Vagina (tissue), 2 donors: ENCODE results near the gene SLC43A1. TPM values are rescaled to one million over a fixed set of nuclear protein-coding genes. Genes with fewer than 3 reads are reported as not detected.
A peak's percentile ranks its signal among the peaks of the same experiment; 100 is the strongest.

ENCODE experiments used
- DNase-seq, 2 donors: peaks; one replicate each; pipeline ENCODE4 v3.0.0-alpha.2; 2017; ENCODE audit errors: extremely low spot score in 2 of 2
- H3K27ac ChIP-seq: fragments of 200-600 bp; sonication (generic); one replicate; pipeline ENCODE4 v1.5.1; 2019
- H3K27me3 ChIP-seq: fragments of 200-600 bp; sonication (generic); one replicate; pipeline ENCODE4 v1.5.1; 2019
- H3K36me3 ChIP-seq, 2 donors: fragments of 200-600 bp; sonication (generic); one replicate each; pipeline ENCODE4 v1.5.1; 2017 to 2019
- H3K4me1 ChIP-seq: fragments of 200-600 bp; sonication (generic); one replicate; pipeline ENCODE4 v1.5.1; 2019
- H3K4me3 ChIP-seq, 2 donors: fragments of 200-600 bp; sonication (generic); 1 replicate in 1 of 2; 2 replicates in 1 of 2; pipeline ENCODE4 v1.5.1; 2016 to 2019
- H3K9me3 ChIP-seq: fragments of 200-600 bp; sonication (generic); one replicate; pipeline ENCODE4 v1.5.1; 2019
- POLR2A ChIP-seq, 2 donors: fragments of 450-650 bp; IDR thresholded peaks; one replicate each; pipeline ENCODE4 v1.6.1; 2017; ENCODE audit warnings: antibody characterized with exemption in 2 of 2, mild to moderate bottlenecking in 2 of 2, moderate library complexity in 2 of 2
- POLR2AphosphoS5 ChIP-seq, 2 donors: sonication (generic); formaldehyde crosslinking; IDR thresholded peaks; one replicate each; pipeline ENCODE4 v1.9.0; 2017; ENCODE audit warnings: antibody characterized with exemption in 2 of 2, mild to moderate bottlenecking in 2 of 2, low read depth in 1 of 2; ENCODE audit not compliant: insufficient read depth in 1 of 2
- intact Hi-C: fragments of 100-400 bp; cut with DNase I; formaldehyde crosslinking; loops from one replicate; pipeline ENCODE4 v1.15.1; 2023
- total RNA-seq: library from RNA; depleted of rRNA; stranded (reverse); fragments of >200 nt; gene quantifications from one replicate; pipeline ENCODE4 v1.2.3, GENCODE V29; 2016
- TF ChIP-seq, protein P1 (sequence below), 3 experiments: fragments of 450-650 bp in 2 of 3; fragments of 200-600 bp in 1 of 3; sonication (generic) in 1 of 3; IDR thresholded peaks; one replicate each; pipeline ENCODE4 v1.5.1; 2017 to 2019; ENCODE audit warnings: antibody characterized with exemption in 3 of 3, mild to moderate bottlenecking in 2 of 3, moderate library complexity in 2 of 3

Gene SLC43A1
- total RNA-seq, 1 donor from 2014 or later, result 22.6 TPM

DNA sequence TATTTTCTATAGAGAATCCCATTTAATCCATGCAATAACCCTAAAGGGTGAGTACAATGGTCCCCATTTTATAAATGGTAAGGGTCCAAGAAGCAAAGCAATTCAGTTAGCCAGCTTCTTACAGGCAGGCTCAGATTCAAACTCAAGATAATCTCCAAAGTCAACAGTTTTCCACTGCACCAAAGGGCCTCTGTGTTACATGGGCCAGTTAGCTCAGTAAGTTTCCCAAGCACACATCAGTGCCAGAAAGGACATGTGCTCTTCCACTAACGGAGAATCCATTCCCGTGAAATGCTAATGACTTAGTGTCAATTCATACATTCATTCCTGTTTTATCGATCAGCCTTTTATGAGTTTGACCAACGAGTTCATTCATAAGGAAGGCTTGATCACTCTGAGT is 11.0 kb downstream of the SLC43A1 start:
- H3K36me3 ChIP-seq, result no peaks in the 10 kb centered on the region
- intact Hi-C loops, result no loop called here
- H3K9me3 ChIP-seq, result no peaks in the 10 kb centered on the region
- TF ChIP-seq POLR2A (IDR thresholded peaks at IDR 0.05) (no peak), POLR2AphosphoS5 (IDR thresholded peaks at IDR 0.05; ENCODE audit: insufficient read depth in 1 of 2, low read depth in 1 of 2) (no peak)
- TF ChIP-seq, protein P1, sequence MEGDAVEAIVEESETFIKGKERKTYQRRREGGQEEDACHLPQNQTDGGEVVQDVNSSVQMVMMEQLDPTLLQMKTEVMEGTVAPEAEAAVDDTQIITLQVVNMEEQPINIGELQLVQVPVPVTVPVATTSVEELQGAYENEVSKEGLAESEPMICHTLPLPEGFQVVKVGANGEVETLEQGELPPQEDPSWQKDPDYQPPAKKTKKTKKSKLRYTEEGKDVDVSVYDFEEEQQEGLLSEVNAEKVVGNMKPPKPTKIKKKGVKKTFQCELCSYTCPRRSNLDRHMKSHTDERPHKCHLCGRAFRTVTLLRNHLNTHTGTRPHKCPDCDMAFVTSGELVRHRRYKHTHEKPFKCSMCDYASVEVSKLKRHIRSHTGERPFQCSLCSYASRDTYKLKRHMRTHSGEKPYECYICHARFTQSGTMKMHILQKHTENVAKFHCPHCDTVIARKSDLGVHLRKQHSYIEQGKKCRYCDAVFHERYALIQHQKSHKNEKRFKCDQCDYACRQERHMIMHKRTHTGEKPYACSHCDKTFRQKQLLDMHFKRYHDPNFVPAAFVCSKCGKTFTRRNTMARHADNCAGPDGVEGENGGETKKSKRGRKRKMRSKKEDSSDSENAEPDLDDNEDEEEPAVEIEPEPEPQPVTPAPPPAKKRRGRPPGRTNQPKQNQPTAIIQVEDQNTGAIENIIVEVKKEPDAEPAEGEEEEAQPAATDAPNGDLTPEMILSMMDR (IDR thresholded peaks at IDR 0.05), result no peak
- no peak overlapping the region for H3K4me3 ChIP-seq
- DNase-seq, result no peak
- peaks cover 13% of the 10 kb centered on the region for H3K4me1 ChIP-seq
- H3K27ac ChIP-seq, result no peak overlapping the region
- H3K27me3 ChIP-seq, result no peaks in the 10 kb centered on the region

DNA sequence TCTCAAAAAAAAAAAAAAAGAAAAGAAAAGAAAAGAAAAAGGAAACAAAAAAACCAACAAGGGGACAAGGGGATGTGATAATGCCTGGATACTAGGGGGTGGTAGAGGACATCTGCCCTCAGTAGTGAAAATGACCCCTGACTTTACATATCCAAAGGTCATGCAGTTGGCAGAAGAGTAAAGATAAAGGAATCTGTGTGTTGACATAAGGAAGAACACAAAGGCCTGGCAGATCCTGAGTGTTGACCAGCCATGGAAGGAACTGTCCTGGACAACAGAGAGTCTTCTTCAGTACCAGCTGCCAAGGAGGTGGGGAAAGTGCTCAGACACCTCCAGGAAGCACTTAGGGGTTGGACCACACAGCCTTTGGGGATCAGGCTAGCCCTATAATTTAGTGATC is 12.6 kb downstream of the SLC43A1 start:
- no peak for DNase-seq
- no peaks in the 10 kb centered on the region for H3K27me3 ChIP-seq
- H3K9me3 ChIP-seq, result no peaks in the 10 kb centered on the region
- TF ChIP-seq POLR2A (IDR thresholded peaks at IDR 0.05) (no peak), POLR2AphosphoS5 (IDR thresholded peaks at IDR 0.05; ENCODE audit: insufficient read depth in 1 of 2, low read depth in 1 of 2) (no peak)
- TF ChIP-seq, protein P1 (IDR thresholded peaks at IDR 0.05), result no peak
- intact Hi-C loops, result no loop called here
- H3K4me1 ChIP-seq, result peaks cover 25% of the 10 kb centered on the region
- no peak overlapping the region for H3K4me3 ChIP-seq
- H3K27ac ChIP-seq, result no peak overlapping the region
- no peaks in the 10 kb centered on the region for H3K36me3 ChIP-seq

- DNase-seq, result no peak
- H3K4me3 ChIP-seq, result no peak overlapping the region
- peaks cover 25% of the 10 kb centered on the region for H3K4me1 ChIP-seq
- no peak overlapping the region for H3K27ac ChIP-seq
- intact Hi-C loops, result no loop called here
- TF ChIP-seq, protein P1 (IDR thresholded peaks at IDR 0.05), result no peak
- no peak for TF ChIP-seq POLR2AphosphoS5 (IDR thresholded peaks at IDR 0.05; ENCODE audit: insufficient read depth in 1 of 2, low read depth in 1 of 2)
- TF ChIP-seq POLR2A (IDR thresholded peaks at IDR 0.05), result no peak
- no peaks in the 10 kb centered on the region for H3K36me3 ChIP-seq
- H3K27me3 ChIP-seq, result no peaks in the 10 kb centered on the region
- no peaks in the 10 kb centered on the region for H3K9me3 ChIP-seq
These were observed 13.1 kb downstream of the SLC43A1 start for GRCh38 chr11:57502376-57502775.

DNA sequence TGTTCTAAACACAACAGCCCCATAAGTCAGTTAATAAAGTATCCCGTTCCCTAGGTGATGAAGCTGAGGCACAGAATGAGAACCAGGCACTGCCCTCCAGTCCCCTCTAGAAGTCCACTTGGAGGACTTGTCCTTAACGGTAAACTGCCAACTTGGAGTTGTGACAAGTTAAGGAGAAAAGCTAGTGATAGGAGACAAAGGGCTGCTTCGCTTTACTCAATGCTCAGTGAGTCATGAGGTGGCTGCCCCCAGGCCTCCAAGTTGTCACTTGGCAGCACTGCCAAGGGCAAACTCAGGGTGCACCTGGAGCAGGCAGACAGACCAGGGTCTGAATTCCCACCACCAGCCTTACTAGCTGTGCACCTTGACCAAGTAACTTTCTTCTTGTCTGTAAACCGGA is 13.5 kb downstream of the SLC43A1 start:
- H3K4me1 ChIP-seq, result peaks cover 25% of the 10 kb centered on the region
- no peak overlapping the region for H3K4me3 ChIP-seq
- no peak for DNase-seq
- no peaks in the 10 kb centered on the region for H3K36me3 ChIP-seq
- intact Hi-C loops, result no loop called here
- no peaks in the 10 kb centered on the region for H3K27me3 ChIP-seq
- TF ChIP-seq, protein P1 (IDR thresholded peaks at IDR 0.05), result no peak
- TF ChIP-seq POLR2AphosphoS5 (IDR thresholded peaks at IDR 0.05; ENCODE audit: insufficient read depth in 1 of 2, low read depth in 1 of 2), result no peak
- TF ChIP-seq POLR2A (IDR thresholded peaks at IDR 0.05), result no peak
- H3K9me3 ChIP-seq, result no peaks in the 10 kb centered on the region
- no peak overlapping the region for H3K27ac ChIP-seq

- no peak for DNase-seq
- Histone ChIP-seq H3K27me3 (no peaks in the 10 kb centered on the region), H3K4me3 (no peak overlapping the region), H3K36me3 (peaks cover 0 to under 1% of the 10 kb centered on the region in 2 donors), H3K9me3 (no peaks in the 10 kb centered on the region), H3K4me1 (peaks cover 25% of the 10 kb centered on the region), H3K27ac (peak overlapping the region; percentile 85)
- intact Hi-C loops, result no loop called here
- TF ChIP-seq POLR2AphosphoS5 (IDR thresholded peaks at IDR 0.05; ENCODE audit: insufficient read depth in 1 of 2, low read depth in 1 of 2), result no peak
- TF ChIP-seq, protein P1 (IDR thresholded peaks at IDR 0.05), result no peak
- no peak for TF ChIP-seq POLR2A (IDR thresholded peaks at IDR 0.05)
These were observed 14.6 kb downstream of the SLC43A1 start for GRCh38 chr11:57500926-57501325.
